HUES64 (cell line): ENCODE data around the gene ARHGAP6.

Experiments used
- H3K27ac ChIP-seq: 2 replicates; pipeline ENCODE4 v1.7.0; 2013; ENCODE audit warnings: low read depth, low read length, inconsistent platforms
- H3K27me3 ChIP-seq: 2 replicates; pipeline ENCODE4 v1.6.1; 2013; ENCODE audit warnings: mild to moderate bottlenecking, low read length; ENCODE audit not compliant: insufficient read depth
- H3K36me3 ChIP-seq: 2 replicates; pipeline ENCODE4 v1.6.1; 2013; ENCODE audit warnings: mild to moderate bottlenecking, low read length; ENCODE audit not compliant: insufficient read depth
- H3K4me1 ChIP-seq: 2 replicates; pipeline ENCODE4 v1.6.1; 2013; ENCODE audit warnings: mild to moderate bottlenecking, low read length, moderate library complexity; ENCODE audit not compliant: insufficient read depth
- H3K4me3 ChIP-seq: 2 replicates; pipeline ENCODE4 v1.5.1; 2013; ENCODE audit warnings: mild to moderate bottlenecking, low read length, moderate library complexity
- H3K9ac ChIP-seq: 2 replicates; pipeline ENCODE4 v1.6.1; 2013; ENCODE audit warnings: mild to moderate bottlenecking, low read depth, low read length
- H3K9me3 ChIP-seq: 2 replicates; pipeline ENCODE4 v1.6.1; 2013; ENCODE audit warnings: low read depth, low read length; ENCODE audit not compliant: insufficient read depth
- WGBS: fragments of 150-250, 120-280 bp; methylation state at CpG from one replicate; pipeline ENCODE4 v1.1.7; 2013; ENCODE audit warnings: missing lambda C conversion rate; 5-methylcytosine and 5-hydroxymethylcytosine counted together

ARHGAP6 gene

DNA sequence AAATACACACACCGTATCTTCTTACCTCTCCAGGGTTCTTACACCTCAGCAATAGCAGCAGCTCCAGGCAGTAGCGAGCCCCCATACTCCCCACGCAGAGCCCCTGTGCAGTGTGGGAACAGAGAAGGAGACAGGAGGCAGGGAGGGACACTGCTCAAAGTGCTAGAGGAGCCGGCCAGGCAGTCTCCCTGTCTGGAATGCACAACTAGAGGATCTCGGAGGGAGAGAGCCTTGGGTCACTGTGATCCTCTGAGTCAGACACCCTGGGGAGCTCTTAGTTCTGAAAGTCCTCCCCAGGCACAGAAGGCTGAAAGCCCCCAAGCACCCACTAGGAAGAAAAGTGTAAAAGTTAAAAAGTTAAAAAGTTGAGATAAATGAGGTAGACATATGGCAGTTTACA is 356.5 kb downstream of the ARHGAP6 start:
- Histone ChIP-seq H3K36me3 (no peaks in the 10 kb centered on the region), H3K27me3 (no peaks in the 10 kb centered on the region), H3K9ac (no peak overlapping the region), H3K9me3 (no peaks in the 10 kb centered on the region), H3K4me1 (no peaks in the 10 kb centered on the region), H3K27ac (no peak overlapping the region), H3K4me3 (no peak overlapping the region)
- 58% methylated on average over 4 of the region's 5 CpGs for WGBS

DNA sequence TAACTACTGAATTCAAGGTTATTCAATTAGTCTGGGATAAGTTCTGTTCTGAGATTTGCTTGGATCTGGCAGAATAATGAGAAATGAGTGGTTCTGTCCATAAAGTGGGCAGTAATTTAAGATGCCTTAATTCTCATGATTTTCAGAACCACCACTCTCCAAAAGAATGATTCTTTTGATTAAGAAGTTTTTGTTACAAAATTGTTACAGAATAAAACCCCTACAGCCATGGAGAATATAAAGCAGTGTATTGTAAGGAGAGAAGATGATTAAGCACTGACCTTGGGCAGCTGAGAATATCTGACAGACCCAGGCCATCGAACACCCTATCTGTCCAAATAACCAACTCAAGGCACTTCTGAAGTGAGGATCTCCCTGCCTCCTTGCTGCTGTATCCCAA is 360.1 kb downstream of the ARHGAP6 start:
- no peak overlapping the region for H3K27ac ChIP-seq

GRCh38 chrX:11304829-11305228 is 360.9 kb downstream of the ARHGAP6 start:
- no peaks in the 10 kb centered on the region for H3K36me3 ChIP-seq
- H3K9ac ChIP-seq: no peak overlapping the region
- no peak overlapping the region for H3K4me3 ChIP-seq
- H3K27ac ChIP-seq: no peak overlapping the region
- H3K27me3 ChIP-seq: no peaks in the 10 kb centered on the region
- no peaks in the 10 kb centered on the region for H3K9me3 ChIP-seq
- 30% methylated on average over 6 of the region's 6 CpGs for WGBS
- no peaks in the 10 kb centered on the region for H3K4me1 ChIP-seq

More for the DNA sequence above, 360.1 kb downstream of the ARHGAP6 start:
- H3K27me3 ChIP-seq: no peaks in the 10 kb centered on the region
- no peak overlapping the region for H3K4me3 ChIP-seq
- no peaks in the 10 kb centered on the region for H3K36me3 ChIP-seq
- whole genome bisulfite sequencing: 82% methylated on average over 1 of the region's 1 CpG
- no peaks in the 10 kb centered on the region for H3K9me3 ChIP-seq
- H3K9ac ChIP-seq: no peak overlapping the region
- no peaks in the 10 kb centered on the region for H3K4me1 ChIP-seq

DNA sequence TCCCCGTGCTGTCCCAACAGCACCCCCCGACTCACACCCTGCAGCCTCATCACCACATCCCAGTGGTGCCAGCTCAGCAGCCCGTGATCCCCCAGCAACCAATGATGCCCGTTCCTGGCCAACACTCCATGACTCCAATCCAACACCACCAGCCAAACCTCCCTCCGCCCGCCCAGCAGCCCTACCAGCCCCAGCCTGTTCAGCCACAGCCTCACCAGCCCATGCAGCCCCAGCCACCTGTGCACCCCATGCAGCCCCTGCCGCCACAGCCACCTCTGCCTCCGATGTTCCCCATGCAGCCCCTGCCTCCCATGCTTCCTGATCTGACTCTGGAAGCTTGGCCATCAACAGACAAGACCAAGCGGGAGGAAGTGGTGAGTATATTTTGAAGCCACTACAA is 367.1 kb downstream of the ARHGAP6 start:
- Histone ChIP-seq H3K4me3 (no peak overlapping the region), H3K36me3 (no peaks in the 10 kb centered on the region), H3K27ac (no peak overlapping the region), H3K27me3 (no peaks in the 10 kb centered on the region), H3K9ac (no peak overlapping the region), H3K9me3 (no peaks in the 10 kb centered on the region), H3K4me1 (no peaks in the 10 kb centered on the region)
- 92% methylated on average over 9 of the region's 9 CpGs for WGBS

- H3K4me1 ChIP-seq: no peaks in the 10 kb centered on the region
- H3K27ac ChIP-seq: no peak overlapping the region
- no peak overlapping the region for H3K9ac ChIP-seq
- no peaks in the 10 kb centered on the region for H3K9me3 ChIP-seq
- no peaks in the 10 kb centered on the region for H3K36me3 ChIP-seq
- H3K27me3 ChIP-seq: no peaks in the 10 kb centered on the region
- no peak overlapping the region for H3K4me3 ChIP-seq
- 67% methylated on average over 4 of the region's 5 CpGs for WGBS
These were observed 369.7 kb downstream of the ARHGAP6 start for GRCh38 chrX:11296051-11296450.

- Histone ChIP-seq H3K4me3 (no peak within 1 kb of the TSS), H3K27ac (no peak within 1 kb of the TSS), H3K9ac (no peak within 1 kb of the TSS), H3K27me3 (no peaks in the 10 kb centered on the region), H3K36me3 (no peaks in the 10 kb centered on the region), H3K4me1 (no peaks in the 10 kb centered on the region), H3K9me3 (no peaks in the 10 kb centered on the region)
- 94% methylated on average over 2 of the region's 2 CpGs for WGBS
These were observed 372.6 kb downstream of the ARHGAP6 start, which contains the start of gene AMELX for GRCh38 chrX:11293113-11293512. AMELX (plus strand) TSS chrX:11293413; CDS start chrX:11294789, 1,376 bp downstream.

- Histone ChIP-seq H3K4me1 (no peaks in the 10 kb centered on the region), H3K9me3 (no peaks in the 10 kb centered on the region), H3K27me3 (no peaks in the 10 kb centered on the region), H3K4me3 (no peak overlapping the region), H3K27ac (no peak overlapping the region), H3K9ac (no peak overlapping the region), H3K36me3 (no peaks in the 10 kb centered on the region)
- 92% methylated on average over 4 of the region's 8 CpGs for WGBS
These were observed 375.2 kb downstream of the ARHGAP6 start for GRCh38 chrX:11290416-11291102.

- no peaks in the 10 kb centered on the region for H3K27me3 ChIP-seq
- no peak overlapping the region for H3K4me3 ChIP-seq
- H3K36me3 ChIP-seq: no peaks in the 10 kb centered on the region
- H3K4me1 ChIP-seq: no peaks in the 10 kb centered on the region
- H3K9ac ChIP-seq: no peak overlapping the region
- no peaks in the 10 kb centered on the region for H3K9me3 ChIP-seq
- H3K27ac ChIP-seq: no peak overlapping the region
- 90% methylated on average over 1 of the region's 1 CpG for WGBS
These were observed 378.2 kb downstream of the ARHGAP6 start for GRCh38 chrX:11287505-11287904.

DNA sequence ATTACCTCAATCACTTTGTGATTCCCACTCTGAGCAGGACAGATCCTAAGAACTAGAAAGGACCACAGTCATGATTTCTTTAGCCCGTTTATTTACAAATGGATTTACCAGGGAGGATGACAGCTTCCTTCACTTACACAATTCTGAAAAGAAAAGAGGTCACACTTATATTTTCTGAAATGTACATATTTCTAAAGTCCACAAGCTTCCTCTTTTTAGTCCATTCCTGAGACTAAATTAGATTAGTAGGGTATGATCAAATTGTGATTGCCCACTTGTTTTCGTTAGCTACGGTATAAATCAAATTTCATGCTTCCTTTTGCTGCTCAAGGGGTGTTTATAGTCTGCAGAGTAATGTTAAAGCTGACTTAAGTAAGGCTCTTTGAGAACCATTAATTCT is 380.1 kb downstream of the ARHGAP6 start:
- no peak overlapping the region for H3K4me3 ChIP-seq
- H3K27ac ChIP-seq: no peak overlapping the region
- H3K36me3 ChIP-seq: no peaks in the 10 kb centered on the region
- H3K4me1 ChIP-seq: no peaks in the 10 kb centered on the region
- no peaks in the 10 kb centered on the region for H3K9me3 ChIP-seq
- 100% methylated on average over 3 of the region's 3 CpGs for WGBS
- H3K9ac ChIP-seq: no peak overlapping the region
- H3K27me3 ChIP-seq: no peaks in the 10 kb centered on the region

DNA sequence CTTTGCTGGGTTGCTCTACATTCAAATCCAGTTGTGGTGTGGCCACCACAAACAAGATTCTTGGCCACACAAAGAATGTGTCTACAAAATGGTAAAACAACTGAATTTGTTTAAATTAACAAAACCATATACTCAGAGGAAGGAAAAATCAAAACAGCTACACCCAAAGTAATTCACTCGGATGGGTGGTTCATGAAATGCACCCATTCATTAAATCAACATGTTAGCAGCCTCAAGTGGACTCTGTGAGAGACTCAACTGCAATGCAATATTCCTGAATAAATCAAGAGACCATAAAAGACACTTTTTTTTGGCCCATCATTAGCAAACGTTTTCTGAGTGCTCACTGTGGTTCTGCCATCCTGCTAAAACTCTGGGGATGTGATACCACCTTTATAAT is 383.7 kb downstream of the ARHGAP6 start:
- Histone ChIP-seq H3K9ac (no peak overlapping the region), H3K27ac (no peak overlapping the region), H3K4me1 (no peaks in the 10 kb centered on the region), H3K36me3 (no peaks in the 10 kb centered on the region), H3K9me3 (no peaks in the 10 kb centered on the region), H3K4me3 (no peak overlapping the region), H3K27me3 (no peaks in the 10 kb centered on the region)
- WGBS: 81% methylated on average over 2 of the region's 2 CpGs

DNA sequence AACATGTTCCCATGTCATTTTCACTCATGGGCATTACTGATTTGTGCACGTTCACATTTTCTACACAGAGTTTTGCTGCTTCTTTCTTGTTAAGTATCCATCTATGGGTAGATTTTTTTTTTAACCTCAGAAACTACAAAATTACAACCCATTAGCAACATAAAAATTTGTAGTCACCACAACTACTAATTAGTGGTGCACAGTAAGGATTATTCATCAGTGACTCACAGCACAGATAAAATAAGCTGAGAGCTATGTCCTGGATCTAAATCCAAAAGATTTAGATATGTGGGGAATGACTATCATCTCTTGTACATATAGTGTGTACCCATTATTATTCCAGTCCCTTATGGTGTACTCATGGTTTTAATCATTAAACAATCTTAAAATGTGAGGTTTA is 392.2 kb downstream of the ARHGAP6 start:
- no peaks in the 10 kb centered on the region for H3K4me1 ChIP-seq
- H3K9me3 ChIP-seq: no peaks in the 10 kb centered on the region
- H3K27ac ChIP-seq: no peak overlapping the region
- H3K27me3 ChIP-seq: no peaks in the 10 kb centered on the region
- no CpG with 5 or more reads among the region's 1 CpG for WGBS
- H3K9ac ChIP-seq: no peak overlapping the region
- H3K36me3 ChIP-seq: no peaks in the 10 kb centered on the region
- no peak overlapping the region for H3K4me3 ChIP-seq

- Histone ChIP-seq H3K27me3 (no peaks in the 10 kb centered on the region), H3K4me1 (no peaks in the 10 kb centered on the region), H3K4me3 (no peak overlapping the region), H3K36me3 (no peaks in the 10 kb centered on the region), H3K27ac (no peak overlapping the region), H3K9me3 (no peaks in the 10 kb centered on the region), H3K9ac (no peak overlapping the region)
- 92% methylated on average over 3 of the region's 5 CpGs for WGBS
These were observed 392.9 kb downstream of the ARHGAP6 start for GRCh38 chrX:11272863-11273262.
